HG03066 (cell line): ENCODE measurements around the gene CACNA2D1.

Source experiments
- ATAC-seq: cut with Tn5 transposase; IDR thresholded peaks from one replicate; pipeline ENCODE4 v1.9.1; 2021; ENCODE audit warnings: low read depth; ENCODE audit not compliant: unreplicated experiment

The CACNA2D1 gene

DNA sequence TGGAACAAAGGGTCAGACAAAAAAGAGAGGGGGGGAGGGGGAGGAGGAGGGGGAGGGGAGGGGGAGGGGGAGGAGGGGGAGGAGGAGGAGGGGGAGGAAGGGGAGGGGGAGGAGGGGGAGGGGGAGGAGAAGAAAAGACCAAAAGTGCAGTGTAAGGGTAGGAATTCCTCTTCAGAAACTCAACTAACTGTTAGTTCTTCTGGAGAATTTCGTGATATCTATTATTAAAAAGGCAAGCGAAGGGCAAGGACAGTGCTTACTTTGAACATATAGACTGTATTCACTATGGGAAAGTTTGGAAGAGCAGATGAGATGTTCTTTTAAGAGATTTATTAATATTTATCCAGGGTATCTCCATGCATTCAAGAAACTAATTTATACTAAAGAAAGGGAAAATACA, 258.1 kb downstream of the CACNA2D1 start:
- no peak for ATAC-seq

DNA sequence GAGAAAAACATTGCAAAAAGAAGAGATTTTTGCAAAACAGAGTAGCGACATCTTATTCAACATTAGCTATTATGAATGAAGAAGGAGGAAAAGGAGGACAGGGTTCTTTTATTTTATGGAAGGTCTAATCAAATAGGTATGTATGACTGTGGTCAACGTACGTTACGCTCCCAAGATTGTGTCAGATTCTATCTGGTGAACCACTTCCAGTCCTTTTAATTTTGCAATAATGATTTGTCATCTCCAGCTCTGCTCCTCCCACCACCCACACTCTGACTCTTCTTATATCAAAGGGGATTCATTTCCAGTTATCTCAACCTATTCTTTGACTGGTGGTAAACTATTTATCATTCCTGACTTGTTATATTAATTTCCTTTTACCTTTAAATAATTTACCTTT, 259.9 kb downstream of the CACNA2D1 start:
- no peak for ATAC-seq

- ATAC-seq = no peak
These were observed 264.3 kb downstream of the CACNA2D1 start for GRCh38 chr7:82179311-82179710.

DNA sequence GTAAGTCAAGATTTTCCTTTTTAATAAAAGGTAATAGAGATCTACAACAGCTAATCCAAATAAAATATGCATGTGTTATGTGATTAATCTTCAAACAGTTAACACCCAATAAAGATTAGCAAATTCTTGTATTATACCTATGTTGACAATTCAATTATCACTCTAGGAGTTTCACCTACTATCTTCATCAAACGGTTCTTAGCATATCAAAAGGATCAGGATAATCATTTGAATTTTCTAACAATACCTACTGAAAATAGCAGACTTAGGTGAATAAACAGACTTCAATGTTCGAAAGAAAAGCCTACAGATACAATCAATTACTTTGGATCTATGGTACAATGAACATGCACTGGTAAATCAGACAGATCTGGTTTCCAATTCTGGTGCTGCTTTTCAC, 268.3 kb downstream of the CACNA2D1 start:
- no peak for ATAC-seq

GRCh38 chr7:82173400-82174021, 270.1 kb downstream of the CACNA2D1 start:
- ATAC-seq = no peak

GRCh38 chr7:82172881-82173280, 270.7 kb downstream of the CACNA2D1 start:
- ATAC-seq = no peak

GRCh38 chr7:82172017-82172416, 271.6 kb downstream of the CACNA2D1 start:
- ATAC-seq = no peak

DNA sequence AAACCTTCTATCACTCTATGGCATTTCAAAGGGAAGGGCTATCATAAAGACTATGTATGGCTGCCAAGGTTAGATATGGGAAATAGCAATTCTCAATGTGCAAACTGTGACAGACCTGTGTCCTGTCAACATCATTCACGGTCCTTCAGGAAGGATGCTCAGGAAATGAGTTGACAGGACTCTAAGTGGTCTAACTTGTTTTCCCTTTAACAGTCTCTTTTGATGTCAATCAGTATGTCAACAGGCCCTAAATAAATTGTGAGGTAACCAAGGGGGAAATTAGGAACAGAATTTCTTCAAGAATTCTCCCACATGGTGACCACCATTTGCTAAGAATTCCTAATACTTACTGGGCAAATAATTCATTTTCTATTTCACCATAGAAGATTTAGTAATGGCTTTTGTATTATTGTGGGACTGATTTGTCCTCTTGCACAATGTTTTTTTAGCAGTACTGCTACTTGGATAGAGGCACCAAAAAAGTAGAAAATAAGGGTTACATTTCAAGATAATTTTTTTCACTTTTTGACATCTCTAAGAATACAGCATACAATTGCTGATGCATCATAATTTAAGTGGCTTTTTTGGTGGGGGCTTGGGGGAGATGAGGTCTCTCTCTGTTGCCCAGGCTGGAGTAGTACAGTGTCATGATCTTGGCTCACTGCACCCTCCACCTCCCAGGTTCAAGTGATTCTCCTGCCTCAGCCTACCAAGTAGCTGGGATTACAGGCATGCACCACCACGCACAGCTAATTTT, 275.8 kb downstream of the CACNA2D1 start:
- no peak for ATAC-seq

DNA sequence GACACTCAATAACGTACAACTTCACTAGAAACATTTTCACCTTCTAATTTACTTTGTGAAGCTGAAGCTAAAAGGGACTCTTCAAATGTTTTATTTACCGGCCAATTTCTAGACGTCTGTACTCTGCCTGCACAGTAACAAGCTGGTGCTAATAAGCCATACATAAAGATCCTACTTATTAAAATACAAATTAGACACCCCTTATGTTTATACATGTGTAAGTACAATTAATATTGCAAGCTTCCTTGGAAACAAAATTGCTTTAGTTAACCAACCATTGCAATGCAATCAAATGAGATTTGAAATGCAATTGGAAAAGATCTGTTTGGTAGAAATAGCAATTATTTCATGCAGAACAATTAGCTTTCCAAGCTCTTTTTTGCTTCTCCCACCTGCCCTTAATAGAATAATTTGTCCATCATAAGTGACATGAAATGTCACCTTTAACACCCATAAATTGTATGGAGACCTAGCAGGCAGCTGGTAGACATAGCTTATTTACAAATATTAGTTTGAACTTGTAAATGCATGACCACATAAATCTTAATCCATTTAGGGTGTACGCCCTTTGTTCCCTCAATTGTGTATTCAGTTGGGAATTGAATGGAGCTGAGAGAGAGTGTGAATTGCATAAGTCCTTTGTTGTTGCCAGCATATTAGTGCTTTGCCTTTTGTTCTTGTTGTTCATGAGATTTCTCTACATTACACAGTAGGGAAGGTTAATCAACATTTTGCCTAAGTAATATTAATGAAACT, 277.1 kb downstream of the CACNA2D1 start:
- no peak for ATAC-seq

- ATAC-seq = no peak
These were observed 278.8 kb downstream of the CACNA2D1 start for GRCh38 chr7:82164813-82165212.

GRCh38 chr7:82164410-82164809, 279.2 kb downstream of the CACNA2D1 start:
- ATAC-seq = no peak

DNA sequence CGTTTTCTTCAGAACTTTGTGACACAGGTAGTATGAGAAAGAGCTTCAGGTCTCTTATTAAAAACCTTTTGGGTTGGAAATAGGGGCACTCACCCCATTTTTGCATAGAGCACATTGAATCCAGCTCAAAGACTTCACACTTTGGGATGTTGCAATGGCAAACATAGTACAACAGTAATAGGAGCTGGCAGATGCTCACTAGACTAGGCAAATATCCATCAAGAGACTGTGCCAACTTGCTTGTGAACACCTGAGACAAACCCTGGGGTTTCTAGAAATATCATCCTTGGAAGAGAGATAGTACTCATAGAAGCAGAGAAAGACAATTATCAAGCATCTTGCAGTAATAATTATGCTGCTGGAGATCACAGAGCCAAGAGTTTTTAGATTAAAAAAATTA, 280.0 kb downstream of the CACNA2D1 start:
- ATAC-seq = no peak

DNA sequence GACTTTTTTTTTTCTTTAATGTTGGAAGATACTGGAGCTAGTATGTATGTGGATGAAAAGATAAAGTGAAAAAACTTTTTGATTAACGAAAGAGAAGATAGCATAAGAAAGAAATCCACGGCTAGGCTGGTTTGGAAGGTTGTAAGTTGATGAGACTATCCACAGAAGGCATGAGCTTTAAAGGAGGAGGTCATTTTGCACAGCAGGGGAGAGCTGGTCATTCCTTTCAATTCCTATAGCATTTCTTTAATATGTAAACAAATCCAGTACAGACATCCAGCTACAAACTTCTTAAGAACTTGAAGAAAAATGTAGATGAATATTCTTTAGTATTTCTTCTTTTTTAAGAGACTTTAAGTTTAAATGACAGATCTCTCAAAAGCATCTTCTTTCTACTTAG, 281.3 kb downstream of the CACNA2D1 start:
- no peak for ATAC-seq

- ATAC-seq = no peak
These were observed 285.2 kb downstream of the CACNA2D1 start for GRCh38 chr7:82158327-82158726.

DNA sequence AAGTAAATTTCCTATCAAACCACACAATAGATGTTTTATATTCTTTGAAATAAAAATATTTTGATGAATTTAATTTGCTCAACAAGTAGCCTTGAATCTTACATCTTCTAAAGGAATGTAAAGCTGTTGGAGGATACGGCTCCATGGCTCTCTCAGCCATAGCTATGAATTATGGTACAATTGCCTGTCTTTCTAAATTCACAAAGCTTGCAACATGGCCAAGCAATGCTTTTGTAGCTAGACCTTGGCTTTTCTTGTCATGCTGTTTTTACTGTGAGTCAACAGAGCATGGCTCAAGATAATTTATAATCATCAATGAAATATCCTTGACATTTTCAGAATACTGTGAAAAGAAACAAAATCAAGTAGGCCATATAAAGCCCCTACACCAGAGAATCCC, 286.7 kb downstream of the CACNA2D1 start:
- no peak for ATAC-seq

DNA sequence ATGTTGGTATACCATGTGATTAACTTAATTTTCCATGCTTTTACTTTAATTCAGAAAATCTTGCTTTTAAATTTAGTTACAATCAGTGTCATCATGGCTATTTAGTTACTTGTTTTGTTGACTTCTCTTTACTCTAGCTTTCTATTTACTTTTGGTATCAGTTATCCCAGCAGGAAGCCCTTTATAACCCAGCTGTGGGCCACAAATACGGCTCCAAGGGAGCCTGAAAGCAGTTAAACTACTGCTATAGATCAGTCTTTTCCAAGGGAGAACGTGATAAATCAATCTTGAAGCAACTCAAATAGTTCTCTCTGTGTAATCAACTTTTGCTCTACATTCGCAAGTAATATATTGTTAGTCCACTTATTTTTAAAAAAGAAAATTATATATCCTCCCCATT, 287.4 kb downstream of the CACNA2D1 start:
- ATAC-seq = no peak

GRCh38 chr7:82154728-82155127, 288.8 kb downstream of the CACNA2D1 start:
- ATAC-seq = no peak

GRCh38 chr7:82153776-82154175, 289.8 kb downstream of the CACNA2D1 start:
- ATAC-seq = no peak

DNA sequence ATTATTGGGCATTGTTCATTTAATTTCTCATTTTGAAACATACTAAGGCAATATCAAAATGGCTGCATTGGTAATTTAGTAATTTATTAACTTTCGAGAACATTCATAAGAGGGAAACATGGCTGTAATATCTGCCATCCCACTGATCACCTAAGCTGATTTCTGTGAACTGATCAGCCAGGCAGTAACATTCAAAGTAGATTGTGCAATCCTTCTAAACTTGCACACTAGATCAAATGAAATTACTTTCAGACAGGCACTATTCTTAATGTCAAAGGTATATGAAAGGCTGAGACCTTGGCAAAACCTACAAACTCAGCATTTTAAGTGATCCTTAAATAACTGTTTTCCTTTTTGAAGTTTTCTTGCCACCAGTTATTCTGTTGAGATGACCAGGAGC, 290.7 kb downstream of the CACNA2D1 start:
- ATAC-seq = no peak

- no peak for ATAC-seq
These were observed 297.1 kb downstream of the CACNA2D1 start for GRCh38 chr7:82146491-82146890.

DNA sequence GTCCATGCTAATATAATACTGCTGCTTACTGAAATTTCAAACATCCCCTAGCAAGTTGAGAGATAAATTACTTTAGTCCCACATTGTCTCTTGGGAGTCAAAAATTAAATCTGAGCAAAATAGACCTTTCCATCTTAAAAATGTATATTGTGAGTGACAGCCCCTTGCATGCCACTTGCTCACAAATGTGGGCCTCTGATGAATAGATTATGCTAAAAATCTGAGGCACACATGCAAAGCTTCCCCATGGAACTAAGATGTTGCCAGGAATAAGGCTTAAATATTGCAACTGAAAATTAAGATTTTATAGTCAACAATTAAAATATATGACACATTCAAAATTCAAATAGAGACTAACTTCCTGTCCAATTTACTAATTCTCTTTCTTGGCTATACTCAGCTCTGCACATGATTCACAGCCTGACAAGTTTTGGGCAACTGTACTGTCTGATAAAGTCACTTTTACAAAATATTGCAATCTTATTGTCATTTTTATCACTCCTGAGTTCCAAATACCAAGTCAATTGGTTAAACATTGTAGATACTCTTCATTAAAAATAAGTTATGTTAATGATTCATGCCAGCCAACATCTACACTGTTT, 301.2 kb downstream of the CACNA2D1 start:
- ATAC-seq = no peak
